Endothelial cell (in vitro differentiated cells): Measurements from ENCODE around the gene ANKZF1. TPM values are rescaled to one million over a fixed set of nuclear protein-coding genes. Genes with fewer than 3 reads are reported as not detected.

ENCODE experiments used
- DNase-seq: peaks from one replicate; pipeline ENCODE4 v3.0.0; 2021; ENCODE audit warnings: low spot score
- H3K27ac Mint-ChIP-seq: one replicate; pipeline ENCODE4 v1.8.0; 2021; ENCODE audit warnings: mixed read lengths, inconsistent platforms; ENCODE audit not compliant: unreplicated experiment
- H3K27me3 Mint-ChIP-seq: one replicate; pipeline ENCODE4 v1.8.0; 2021; ENCODE audit warnings: mild to moderate bottlenecking, moderate library complexity, mixed read lengths, inconsistent platforms; ENCODE audit not compliant: unreplicated experiment
- H3K36me3 Mint-ChIP-seq: one replicate; pipeline ENCODE4 v1.8.0; 2021; ENCODE audit warnings: mild to moderate bottlenecking, low read depth, mixed read lengths, inconsistent platforms; ENCODE audit not compliant: unreplicated experiment
- H3K4me1 Mint-ChIP-seq: one replicate; pipeline ENCODE4 v1.8.0; 2021; ENCODE audit warnings: mild to moderate bottlenecking, mixed read lengths, inconsistent platforms; ENCODE audit not compliant: unreplicated experiment
- H3K4me3 Mint-ChIP-seq: one replicate; pipeline ENCODE4 v1.8.0; 2021; ENCODE audit warnings: mild to moderate bottlenecking, mixed read lengths, inconsistent platforms; ENCODE audit not compliant: unreplicated experiment
- H3K9me3 Mint-ChIP-seq: one replicate; pipeline ENCODE4 v1.8.0; 2021; ENCODE audit warnings: mixed read lengths, inconsistent platforms; ENCODE audit not compliant: unreplicated experiment
- CTCF ChIP-seq: fragments of 200-600 bp; sonication (generic); IDR thresholded peaks from one replicate; pipeline ENCODE4 v1.5.0; 2021; ENCODE audit warnings: antibody characterized with exemption; ENCODE audit not compliant: unreplicated experiment
- total RNA-seq: library from RNA; stranded (reverse); fragmentation: NEBNext Ultra II Directional; extraction: Animal tissue kit (Norgen Biotek cat#: 25700); gene quantifications from one replicate; pipeline ENCODE4 v1.2.1, GENCODE V29; 2021; ENCODE audit not compliant: unreplicated experiment

The ANKZF1 gene
- total RNA-seq, 1 donor from 2014 or later: 43.8 TPM

GRCh38 chr2:219274361-219274921, 44.8 kb downstream of the ANKZF1 start:
- no peak for TF ChIP-seq CTCF
- DNase-seq: no peak
- no peak overlapping the region for H3K4me3 Mint-ChIP-seq
- no peaks in the 10 kb centered on the region for H3K9me3 Mint-ChIP-seq
- H3K27me3 Mint-ChIP-seq: peaks cover 12% of the 10 kb centered on the region
- H3K36me3 Mint-ChIP-seq: no peaks in the 10 kb centered on the region
- peaks cover 21% of the 10 kb centered on the region for H3K4me1 Mint-ChIP-seq
- no peak overlapping the region for H3K27ac Mint-ChIP-seq

- H3K27ac Mint-ChIP-seq: peak overlapping the region; percentile 95
- peaks cover 12% of the 10 kb centered on the region for H3K36me3 Mint-ChIP-seq
- DNase-seq: peak; percentile 79
- H3K27me3 Mint-ChIP-seq: peaks cover 15% of the 10 kb centered on the region
- no peaks in the 10 kb centered on the region for H3K9me3 Mint-ChIP-seq
- peaks cover 26% of the 10 kb centered on the region for H3K4me1 Mint-ChIP-seq
- peak; percentile 95 for TF ChIP-seq CTCF
- peak overlapping the region; percentile 90 for H3K4me3 Mint-ChIP-seq
Measured at GRCh38 chr2:219277703-219278654, 48.4 kb downstream of the ANKZF1 start.

- peaks cover 15% of the 10 kb centered on the region for H3K27me3 Mint-ChIP-seq
- TF ChIP-seq CTCF: no peak
- H3K4me1 Mint-ChIP-seq: peaks cover 26% of the 10 kb centered on the region
- H3K9me3 Mint-ChIP-seq: no peaks in the 10 kb centered on the region
- peaks cover 17% of the 10 kb centered on the region for H3K36me3 Mint-ChIP-seq
- H3K27ac Mint-ChIP-seq: peak overlapping the region; percentile 95
- no peak for DNase-seq
- H3K4me3 Mint-ChIP-seq: peak overlapping the region; percentile 90
Measured at GRCh38 chr2:219278655-219279150, 49.1 kb downstream of the ANKZF1 start.

GRCh38 chr2:219279151-219279915, 49.7 kb downstream of the ANKZF1 start, which contains the start of gene DNAJB2:
TSS of gene DNAJB2 (plus strand) at chr2:219279366. CDS start at chr2:219279834, 468 bp downstream.
- H3K9me3 Mint-ChIP-seq: no peaks in the 10 kb centered on the region
- peak; percentile 95 for DNase-seq
- H3K27me3 Mint-ChIP-seq: peaks cover 15% of the 10 kb centered on the region
- H3K27ac Mint-ChIP-seq: peak within 1 kb of the TSS; percentile 96
- no peak for TF ChIP-seq CTCF
- peaks cover 26% of the 10 kb centered on the region for H3K4me1 Mint-ChIP-seq
- peak within 1 kb of the TSS; percentile 91 for H3K4me3 Mint-ChIP-seq
- H3K36me3 Mint-ChIP-seq: peaks cover 19% of the 10 kb centered on the region
